Measurements from ENCODE around the gene MCM5. TPM values are rescaled to one million over a fixed set of nuclear protein-coding genes. Genes with fewer than 3 reads are reported as not detected.
A peak's percentile ranks its signal among the peaks of the same experiment; 100 is the strongest.

Gene MCM5
- total RNA-seq, 1 donor from 2014 or later, result 10.8 TPM

GRCh38 chr22:35443790-35444684 lies 44.1 kb downstream of the MCM5 start:
- intact Hi-C loops (cut with micrococcal nuclease), result no loop called here
- no peak for DNase-seq
- no peak for ATAC-seq

GRCh38 chr22:35444685-35445399 lies 44.9 kb downstream of the MCM5 start:
- DNase-seq (no peak), ATAC-seq (no peak)
- intact Hi-C loops (cut with micrococcal nuclease), result no loop called here

- no peak for DNase-seq
- intact Hi-C loops (cut with micrococcal nuclease), result no loop called here
- ATAC-seq, result no peak
Measured at GRCh38 chr22:35445933-35446332, 46.0 kb downstream of the MCM5 start.

GRCh38 chr22:35446365-35446764 lies 46.4 kb downstream of the MCM5 start:
- no peak for ATAC-seq
- no peak for DNase-seq
- intact Hi-C loops (cut with micrococcal nuclease), result no loop called here

- ATAC-seq, result no peak
- DNase-seq, result no peak
- intact Hi-C loops (cut with micrococcal nuclease), result no loop called here
Measured at GRCh38 chr22:35448523-35448922, 48.6 kb downstream of the MCM5 start.

GRCh38 chr22:35449829-35450689 lies 50.1 kb downstream of the MCM5 start:
- intact Hi-C loops (cut with micrococcal nuclease), result no loop called here
- ATAC-seq, result no peak

GRCh38 chr22:35450824-35451569 lies 51.1 kb downstream of the MCM5 start:
- DNase-seq, result no peak
- ATAC-seq, result no peak
- intact Hi-C loops (cut with micrococcal nuclease), result no loop called here

More at GRCh38 chr22:35449829-35450689, 50.1 kb downstream of the MCM5 start:
- no peak for DNase-seq

GRCh38 chr22:35451592-35451991 lies 51.7 kb downstream of the MCM5 start:
- no peak for DNase-seq
- intact Hi-C loops (cut with micrococcal nuclease), result no loop called here
- no peak for ATAC-seq

GRCh38 chr22:35452351-35452781 lies 52.4 kb downstream of the MCM5 start:
- no peak for DNase-seq
- intact Hi-C loops (cut with micrococcal nuclease), result no loop called here
- ATAC-seq, result no peak

- intact Hi-C loops (cut with micrococcal nuclease), result no loop called here
- DNase-seq, result no peak
- ATAC-seq, result no peak
Measured at GRCh38 chr22:35452810-35453743, 53.1 kb downstream of the MCM5 start.

- intact Hi-C loops (cut with micrococcal nuclease), result no loop called here
- ATAC-seq (peak; percentile 76), DNase-seq (no peak)
Measured at GRCh38 chr22:35454416-35455054, 54.6 kb downstream of the MCM5 start.

GRCh38 chr22:35455529-35455928 lies 55.6 kb downstream of the MCM5 start:
- DNase-seq (no peak), ATAC-seq (no peak)
- intact Hi-C loops (cut with micrococcal nuclease), result no loop called here

- DNase-seq (no peak), ATAC-seq (no peak)
- intact Hi-C loops (cut with micrococcal nuclease), result no loop called here
Measured at GRCh38 chr22:35456757-35457156, 56.8 kb downstream of the MCM5 start.

- ATAC-seq (no peak), DNase-seq (no peak)
- intact Hi-C loops (cut with micrococcal nuclease), result no loop called here
Measured at GRCh38 chr22:35457729-35458546, 58.0 kb downstream of the MCM5 start.

GRCh38 chr22:35458547-35459422 lies 58.8 kb downstream of the MCM5 start:
- ATAC-seq, result no peak
- intact Hi-C loops (cut with micrococcal nuclease), result no loop called here
- DNase-seq, result no peak

Measured in left ventricle myocardium superior (tissue), 1 donor.